Measurements from ENCODE around the gene POLR3B. TPM values are rescaled to one million over a fixed set of nuclear protein-coding genes. Genes with fewer than 3 reads are reported as not detected.

Gene POLR3B
- total and polyA plus RNA-seq, 9 of the 15 experiments (the other 6 are each of a cell fraction or from before 2014, with no cell fraction given) = 7.6 to 17.9 (median 14.4) TPM

DNA sequence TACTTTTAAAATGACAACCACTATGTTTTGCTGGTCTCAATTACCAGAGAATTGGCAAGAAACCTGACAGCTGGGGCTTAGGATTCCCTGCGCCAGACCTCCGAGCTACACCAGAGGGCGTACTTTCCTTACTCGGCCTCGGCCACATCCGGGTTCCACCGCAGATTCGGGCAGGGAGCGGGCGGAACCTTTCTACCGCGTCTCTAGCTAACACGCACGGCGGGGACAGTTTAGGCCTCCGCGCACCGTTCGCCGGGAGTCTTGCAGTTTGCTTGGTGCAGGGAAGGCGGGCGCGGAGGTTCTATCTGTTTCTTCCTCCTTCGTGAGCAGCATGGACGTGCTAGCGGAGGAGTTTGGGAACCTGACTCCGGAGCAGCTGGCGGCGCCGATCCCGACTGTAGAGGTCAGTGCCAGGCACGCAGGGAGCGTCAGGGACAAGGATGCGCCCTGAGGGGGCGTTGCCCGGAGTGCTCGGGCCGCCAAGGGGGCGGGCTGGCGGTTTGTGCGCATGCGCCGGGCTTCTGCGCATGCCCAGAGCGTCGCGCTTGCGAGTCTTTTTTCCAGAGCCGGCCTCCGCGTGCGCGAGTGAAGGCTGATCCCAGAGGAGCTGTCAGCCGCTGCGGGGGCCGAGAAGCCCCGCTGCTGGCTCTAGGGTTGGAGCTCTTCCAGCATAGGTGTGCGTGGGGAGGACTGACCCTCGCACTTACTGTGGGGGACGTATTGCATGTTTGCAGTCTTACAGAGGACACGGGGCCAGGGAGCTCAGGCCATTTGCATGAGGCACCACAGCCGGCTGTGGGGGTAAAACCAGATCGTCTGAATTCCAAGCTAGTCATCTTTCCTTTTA lies at the start of gene POLR3B (continued):
- peak; percentile 94 for TF ChIP-seq ZBTB40 (IDR thresholded peaks at IDR 0.05)
- TF ChIP-seq ZBTB40 (CRISPR knock-in tag; IDR thresholded peaks at IDR 0.05) = no peak
- TF ChIP-seq ZNF445 (CRISPR knock-in tag; IDR thresholded peaks at IDR 0.05; ENCODE audit: low read depth) = 0 out of 2 replicates have a peak, but pooled peaks have one; percentile 50
- TF ChIP-seq CBFA2T3 (IDR thresholded peaks at IDR 0.05) = no peak; the same call in 1 of the 2 replicates
- TF ChIP-seq JUN (IDR thresholded peaks at IDR 0.05; ENCODE audit: borderline replicate concordance, low read depth, low read length) = peak; percentile 69; the same call in 1 of the 2 replicates
- TF ChIP-seq JUN (CRISPR knock-in tag; IDR thresholded peaks at IDR 0.05; ENCODE audit: borderline replicate concordance) = no peak
- no peak for TF ChIP-seq NCOA2 (IDR thresholded peaks at IDR 0.05; ENCODE audit: partially characterized antibody in 2 of 2)
- no peak for TF ChIP-seq HNRNPH1 (optimal IDR thresholded peaks at IDR 0.05; ENCODE audit: low read depth, low read length)
- no peak for TF ChIP-seq MCM3 (IDR thresholded peaks at IDR 0.05)
- TF ChIP-seq ZNF212 (CRISPR knock-in tag; IDR thresholded peaks at IDR 0.05) = peak; percentile 23; the same call in 1 of the 2 replicates
- no peak for TF ChIP-seq SLC30A9 (CRISPR knock-in tag; IDR thresholded peaks at IDR 0.05)
- no peak for TF ChIP-seq MTF1 (CRISPR knock-in tag; IDR thresholded peaks at IDR 0.05; ENCODE audit: borderline replicate concordance)
- TF ChIP-seq TAF15 (IDR thresholded peaks at IDR 0.05; ENCODE audit: low read depth, low read length) = no peak
- no peak for TF ChIP-seq RBM14 (IDR thresholded peaks at IDR 0.05; ENCODE audit: borderline replicate concordance, insufficient read depth, low read depth, low read length)
- TF ChIP-seq ZNF584 (CRISPR knock-in tag; IDR thresholded peaks at IDR 0.05; ENCODE audit: low read depth) = 0 out of 2 replicates have a peak, but pooled peaks have one; percentile 55
- TF ChIP-seq CXXC5 (CRISPR knock-in tag; IDR thresholded peaks at IDR 0.05) = peak; percentile 93
- no peak for TF ChIP-seq HDAC8 (tag; IDR thresholded peaks at IDR 0.05)
- peak; percentile 82; the same call in 1 of the 2 replicates for TF ChIP-seq CBX1 (IDR thresholded peaks at IDR 0.05; ENCODE audit: low read depth)
- TF ChIP-seq BMI1 (IDR thresholded peaks at IDR 0.05; ENCODE audit: low read length) = no peak
- TF ChIP-seq CBX5 (IDR thresholded peaks at IDR 0.05; ENCODE audit: borderline replicate concordance, low read depth) = peak; percentile 71; the same call in 1 of the 2 replicates
- TF ChIP-seq SMC3 (conservative IDR thresholded peaks at IDR 0.05; ENCODE audit: insufficient read depth, low read depth, low read length) = peak; percentile 73

Data from K562 (cell line).